ENCODE data around the gene ZNF736. TPM values are rescaled to one million over a fixed set of nuclear protein-coding genes. Genes with fewer than 3 reads are reported as not detected.
A peak's percentile ranks its signal among the peaks of the same experiment; 100 is the strongest.
"Not testable (repeated sequence)": the region's sequence is repeated elsewhere in the genome, so short reads cannot be mapped to it uniquely, and the experiment has no call there.

ZNF736 gene
- total RNA-seq, 2 donors from 2014 or later = not detected

DNA sequence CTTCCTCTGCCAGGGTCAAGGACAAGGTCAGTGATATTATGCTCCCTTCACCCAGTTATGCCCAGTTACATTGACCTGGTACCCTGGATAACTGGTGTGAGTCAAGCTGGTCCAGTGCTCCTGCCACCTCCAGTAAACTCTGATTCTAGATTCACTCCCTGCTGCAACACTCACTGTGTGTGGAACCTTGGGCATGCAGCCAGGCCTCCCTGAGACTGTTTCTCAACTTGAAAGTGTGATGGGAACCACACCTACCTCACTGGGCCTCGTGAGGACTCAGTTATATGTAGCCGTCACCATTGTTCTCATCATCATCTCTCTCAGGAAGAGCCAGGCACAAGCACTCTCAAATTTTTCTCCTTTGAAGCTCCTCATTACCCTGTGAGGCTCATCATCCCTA is 935 bp upstream of the ZNF736 start:
- Histone ChIP-seq H3K9me3 (ENCODE audit: control insufficient read depth, low read length) (peaks cover 39% of the 10 kb centered on the region), H3K36me3 (ENCODE audit: control insufficient read depth, insufficient read depth, low read length) (no peaks in the 10 kb centered on the region), H3K4me1 (ENCODE audit: control insufficient read depth, insufficient read depth, low read length) (no peaks in the 10 kb centered on the region), H3K9ac (ENCODE audit: extremely low read depth, low read length, poor library complexity, severe bottlenecking) (no peak overlapping the region), H3K27me3 (ENCODE audit: control insufficient read depth, insufficient read depth, low read length, poor library complexity, severe bottlenecking) (no peaks in the 10 kb centered on the region), H3K4me3 (ENCODE audit: low read length) (no peak overlapping the region), H3K27ac (ENCODE audit: low read depth, low read length) (no peak overlapping the region)
- H3K27me3 Mint-ChIP-seq (ENCODE audit: insufficient read depth) = no peaks in the 10 kb centered on the region
- DNase-seq = no peak
- peaks cover 91% of the 10 kb centered on the region for H3K9me3 Mint-ChIP-seq
- H3K36me3 Mint-ChIP-seq (ENCODE audit: low read depth) = no peaks in the 10 kb centered on the region
- H3K4me1 Mint-ChIP-seq = no peaks in the 10 kb centered on the region
- no peak overlapping the region for H3K27ac Mint-ChIP-seq
- H3K4me3 Mint-ChIP-seq = no peak overlapping the region
- 76 to 100% methylated on average over 1 to 2 of the region's 2 CpGs for WGBS, 2 experiments (ENCODE audit: insufficient coverage in 1 of 2, insufficient read length in 1 of 2)
- TF ChIP-seq, protein P1, sequence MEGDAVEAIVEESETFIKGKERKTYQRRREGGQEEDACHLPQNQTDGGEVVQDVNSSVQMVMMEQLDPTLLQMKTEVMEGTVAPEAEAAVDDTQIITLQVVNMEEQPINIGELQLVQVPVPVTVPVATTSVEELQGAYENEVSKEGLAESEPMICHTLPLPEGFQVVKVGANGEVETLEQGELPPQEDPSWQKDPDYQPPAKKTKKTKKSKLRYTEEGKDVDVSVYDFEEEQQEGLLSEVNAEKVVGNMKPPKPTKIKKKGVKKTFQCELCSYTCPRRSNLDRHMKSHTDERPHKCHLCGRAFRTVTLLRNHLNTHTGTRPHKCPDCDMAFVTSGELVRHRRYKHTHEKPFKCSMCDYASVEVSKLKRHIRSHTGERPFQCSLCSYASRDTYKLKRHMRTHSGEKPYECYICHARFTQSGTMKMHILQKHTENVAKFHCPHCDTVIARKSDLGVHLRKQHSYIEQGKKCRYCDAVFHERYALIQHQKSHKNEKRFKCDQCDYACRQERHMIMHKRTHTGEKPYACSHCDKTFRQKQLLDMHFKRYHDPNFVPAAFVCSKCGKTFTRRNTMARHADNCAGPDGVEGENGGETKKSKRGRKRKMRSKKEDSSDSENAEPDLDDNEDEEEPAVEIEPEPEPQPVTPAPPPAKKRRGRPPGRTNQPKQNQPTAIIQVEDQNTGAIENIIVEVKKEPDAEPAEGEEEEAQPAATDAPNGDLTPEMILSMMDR (conservative IDR thresholded peaks at IDR 0.05) = no peak

DNA sequence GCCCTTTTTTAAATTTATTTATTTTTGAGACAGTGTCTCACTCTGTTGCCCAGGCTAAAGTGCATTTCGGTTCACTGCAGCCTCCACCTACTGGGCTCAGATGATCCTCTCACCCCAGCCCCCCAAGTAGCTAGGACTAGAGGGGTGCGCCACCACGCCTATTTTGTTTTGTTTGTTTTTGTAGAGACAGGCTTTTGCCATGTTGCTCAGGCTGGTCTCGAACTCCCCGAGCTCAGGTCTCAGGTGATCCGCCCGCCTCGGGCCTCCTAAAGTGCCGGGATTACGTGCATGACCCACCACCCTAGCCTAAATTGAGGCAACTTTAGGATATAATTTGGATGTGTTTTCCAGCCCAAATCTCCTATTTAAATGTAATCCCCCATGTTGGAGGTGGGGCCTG is 805 bp downstream of the ZNF736 start:
- 62% methylated on average over 10 of the region's 10 CpGs; no CpG with 5 or more reads in 1 of the 2 experiments for WGBS, 2 experiments (ENCODE audit: insufficient coverage in 1 of 2, insufficient read length in 1 of 2)
- H3K9me3 Mint-ChIP-seq = peaks cover 83% of the 10 kb centered on the region
- H3K36me3 ChIP-seq (ENCODE audit: control insufficient read depth, insufficient read depth, low read length) = no peaks in the 10 kb centered on the region
- DNase-seq = no peak
- H3K4me3 ChIP-seq (ENCODE audit: low read length) = peak overlapping the region; percentile 89
- H3K4me1 ChIP-seq (ENCODE audit: control insufficient read depth, insufficient read depth, low read length) = no peaks in the 10 kb centered on the region
- H3K4me1 Mint-ChIP-seq = no peaks in the 10 kb centered on the region
- no peak overlapping the region for H3K4me3 Mint-ChIP-seq
- no peaks in the 10 kb centered on the region for H3K27me3 Mint-ChIP-seq (ENCODE audit: insufficient read depth)
- H3K27me3 ChIP-seq (ENCODE audit: control insufficient read depth, insufficient read depth, low read length, poor library complexity, severe bottlenecking) = no peaks in the 10 kb centered on the region
- no peaks in the 10 kb centered on the region for H3K36me3 Mint-ChIP-seq (ENCODE audit: low read depth)
- H3K9me3 ChIP-seq (ENCODE audit: control insufficient read depth, low read length) = peaks cover 41% of the 10 kb centered on the region
- no peak overlapping the region for H3K27ac ChIP-seq (ENCODE audit: low read depth, low read length)
- no peak overlapping the region for H3K27ac Mint-ChIP-seq
- H3K9ac ChIP-seq (ENCODE audit: extremely low read depth, low read length, poor library complexity, severe bottlenecking) = peak overlapping the region; percentile 96
- TF ChIP-seq, protein P1 (conservative IDR thresholded peaks at IDR 0.05) = no peak

DNA sequence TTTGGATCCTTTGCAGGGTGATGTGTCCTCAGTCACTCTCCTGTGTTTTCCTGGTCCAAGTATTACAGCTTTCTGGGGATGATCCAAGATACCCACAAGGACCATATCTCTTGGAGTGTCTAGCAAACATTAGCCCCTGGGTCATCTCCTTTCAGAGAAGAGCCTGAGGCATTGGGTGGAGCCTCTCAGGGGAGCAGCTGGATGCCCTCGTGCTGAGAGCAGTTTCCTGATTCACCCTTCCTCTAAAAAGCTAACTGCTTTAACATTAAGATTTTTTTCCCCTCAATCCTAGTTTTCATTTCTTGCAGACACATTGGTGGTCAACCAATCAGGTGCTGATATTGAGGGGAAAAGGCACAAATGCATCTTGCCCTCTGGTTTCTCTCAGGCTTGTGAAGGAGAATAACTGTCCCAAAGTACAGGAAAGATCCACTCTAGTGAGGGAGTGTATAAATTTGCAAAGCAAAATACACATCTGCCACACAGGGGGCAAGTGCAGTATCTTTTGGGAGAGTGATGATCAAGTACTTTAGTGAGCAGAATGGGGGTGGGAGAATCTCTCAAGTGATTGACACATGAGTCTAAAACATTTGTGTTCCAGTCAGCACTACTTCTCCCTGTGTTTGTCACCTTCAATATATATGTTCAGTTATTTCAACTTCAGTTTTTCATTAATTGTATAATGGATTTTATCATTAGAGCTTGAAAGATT is 2.4 kb downstream of the ZNF736 start:
- not testable (repeated sequence) for H3K4me1 Mint-ChIP-seq; H3K27ac ChIP-seq (ENCODE audit: low read depth, low read length); H3K27me3 ChIP-seq (ENCODE audit: control insufficient read depth, insufficient read depth, low read length, poor library complexity, severe bottlenecking); DNase-seq; H3K9ac ChIP-seq (ENCODE audit: extremely low read depth, low read length, poor library complexity, severe bottlenecking); H3K27me3 Mint-ChIP-seq (ENCODE audit: insufficient read depth); H3K36me3 Mint-ChIP-seq (ENCODE audit: low read depth); H3K4me1 ChIP-seq (ENCODE audit: control insufficient read depth, insufficient read depth, low read length); H3K36me3 ChIP-seq (ENCODE audit: control insufficient read depth, insufficient read depth, low read length); H3K4me3 Mint-ChIP-seq; H3K27ac Mint-ChIP-seq
- Histone ChIP-seq H3K9me3 (ENCODE audit: control insufficient read depth, low read length) (peaks cover 42% of the 10 kb centered on the region), H3K4me3 (ENCODE audit: low read length) (peak overlapping the region; percentile 89)
- H3K9me3 Mint-ChIP-seq = peaks cover 84% of the 10 kb centered on the region
- 70% methylated on average over 1 of the region's 1 CpG; no CpG with 5 or more reads in 1 of the 2 experiments for WGBS, 2 experiments (ENCODE audit: insufficient coverage in 1 of 2, insufficient read length in 1 of 2)

Measured in endodermal cell (in vitro differentiated cells).